ENCODE results near the gene CREG2. TPM values are rescaled to one million over a fixed set of nuclear protein-coding genes. Genes with fewer than 3 reads are reported as not detected.

Gene CREG2
- total RNA-seq, 1 experiment from 2014 or later: not detected

DNA sequence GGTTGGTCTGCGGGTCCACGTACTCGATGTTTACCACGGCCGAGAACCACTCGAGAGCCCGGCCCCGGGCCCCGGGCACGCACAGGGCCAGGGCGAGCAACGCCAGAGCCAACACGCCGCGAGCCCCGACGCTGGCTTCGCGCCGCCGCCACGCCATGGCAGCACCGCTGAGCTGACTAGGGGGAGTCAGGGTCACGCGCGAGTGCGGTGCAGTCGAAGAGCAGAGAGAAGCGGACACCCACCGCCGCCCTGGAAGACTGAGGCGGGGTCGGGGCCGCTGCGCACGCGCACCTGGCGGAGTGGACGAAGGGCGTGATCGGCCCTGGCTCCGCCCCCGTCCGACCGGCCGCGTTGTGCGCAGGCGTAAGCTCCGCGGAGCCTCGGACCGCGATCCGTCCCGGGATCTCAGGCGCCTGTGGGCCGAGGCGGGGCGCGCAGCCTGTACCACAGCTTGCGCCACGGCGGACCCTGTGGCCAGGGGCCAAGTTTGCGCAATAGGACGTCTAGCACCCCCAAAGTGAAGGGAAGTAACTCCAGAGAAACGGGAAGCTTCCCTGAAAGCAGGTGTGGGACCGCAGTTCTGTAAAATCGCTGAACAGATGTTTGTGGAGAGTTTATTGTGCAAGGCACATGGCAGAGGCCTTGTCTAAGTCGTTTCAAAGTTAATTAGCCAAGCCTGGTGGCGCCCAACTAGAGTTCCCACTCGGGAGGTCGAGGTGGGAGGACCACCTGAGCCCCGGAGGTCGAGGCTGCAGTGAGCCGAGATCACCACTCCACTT, 78.7 kb downstream of the CREG2 start, which contains the start of gene RNF149:
TSS of gene RNF149 (minus strand) at position 270 of the 779 bp plus-strand sequence. CDS start at position 157, 113 bp downstream.
- H3K36me3 ChIP-seq (ENCODE audit: insufficient read depth, low read length, poor library complexity, severe bottlenecking): peaks cover 3% of the 10 kb centered on the region
- no peak for TF ChIP-seq EZH2 (IDR thresholded peaks at IDR 0.05; ENCODE audit: borderline replicate concordance, low read depth, low read length, poor library complexity, severe bottlenecking)
- TF ChIP-seq, protein P1, sequence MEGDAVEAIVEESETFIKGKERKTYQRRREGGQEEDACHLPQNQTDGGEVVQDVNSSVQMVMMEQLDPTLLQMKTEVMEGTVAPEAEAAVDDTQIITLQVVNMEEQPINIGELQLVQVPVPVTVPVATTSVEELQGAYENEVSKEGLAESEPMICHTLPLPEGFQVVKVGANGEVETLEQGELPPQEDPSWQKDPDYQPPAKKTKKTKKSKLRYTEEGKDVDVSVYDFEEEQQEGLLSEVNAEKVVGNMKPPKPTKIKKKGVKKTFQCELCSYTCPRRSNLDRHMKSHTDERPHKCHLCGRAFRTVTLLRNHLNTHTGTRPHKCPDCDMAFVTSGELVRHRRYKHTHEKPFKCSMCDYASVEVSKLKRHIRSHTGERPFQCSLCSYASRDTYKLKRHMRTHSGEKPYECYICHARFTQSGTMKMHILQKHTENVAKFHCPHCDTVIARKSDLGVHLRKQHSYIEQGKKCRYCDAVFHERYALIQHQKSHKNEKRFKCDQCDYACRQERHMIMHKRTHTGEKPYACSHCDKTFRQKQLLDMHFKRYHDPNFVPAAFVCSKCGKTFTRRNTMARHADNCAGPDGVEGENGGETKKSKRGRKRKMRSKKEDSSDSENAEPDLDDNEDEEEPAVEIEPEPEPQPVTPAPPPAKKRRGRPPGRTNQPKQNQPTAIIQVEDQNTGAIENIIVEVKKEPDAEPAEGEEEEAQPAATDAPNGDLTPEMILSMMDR (conservative IDR thresholded peaks at IDR 0.05; ENCODE audit: low read depth, low read length): no peak
- ChIA-PET CTCF (interaction anchor here (0.6 to 1.0 kb wide), 2 partner anchors 34 to 691 kb away, joined by 4 to 6 read pairs; no protein-coding TSS in a partner anchor), POLR2A (ENCODE audit: low non-redundant PET) (no interaction called here)
- H3K4me1 ChIP-seq (ENCODE audit: insufficient read depth, low read length, poor library complexity, severe bottlenecking): peaks cover 17% of the 10 kb centered on the region
- H3K27me3 ChIP-seq (replicated peaks; ENCODE audit: insufficient read depth, low read depth, low read length, poor library complexity): no peaks in the 10 kb centered on the region
- intact Hi-C loops (cut with micrococcal nuclease; ENCODE audit: unreplicated experiment): no loop called here
- no peaks in the 10 kb centered on the region for H3K9me3 ChIP-seq (ENCODE audit: low read depth, low read length, poor library complexity, severe bottlenecking)
- BruUV-seq (replicated peaks): no TSS peak
- peak within 1 kb of the TSS; percentile 89 for H3K27ac ChIP-seq (ENCODE audit: low read depth, low read length, poor library complexity, severe bottlenecking)
- peak within 1 kb of the TSS; percentile 87 for H3K4me3 ChIP-seq (ENCODE audit: low read depth, low read length, poor library complexity, severe bottlenecking)
- peak; percentile 88 for DNase-seq (ENCODE audit: low spot score)

DNA sequence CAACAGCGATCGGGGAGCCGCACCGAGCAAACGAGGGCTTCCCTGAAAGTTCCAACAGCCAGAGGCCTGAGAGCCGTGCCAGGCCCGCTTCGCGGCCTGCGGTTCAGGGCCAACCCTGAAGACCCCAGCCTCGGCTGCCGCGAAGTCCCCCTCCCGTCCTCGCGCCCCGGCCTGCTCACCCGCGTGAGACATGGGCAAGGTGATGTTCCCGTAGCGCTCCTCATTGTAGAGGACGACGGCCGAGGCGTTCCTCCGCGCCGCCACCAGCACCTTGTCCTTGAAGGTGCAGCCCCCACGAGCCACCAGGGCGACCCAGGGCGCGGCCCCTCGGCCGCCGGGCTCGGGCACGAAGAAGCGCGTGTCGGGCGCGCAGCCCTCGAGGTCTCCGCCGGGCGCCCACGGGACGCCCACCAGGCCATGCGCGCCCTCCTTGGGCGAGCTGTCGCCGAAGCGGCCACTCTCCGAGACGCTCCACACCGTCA, 79.3 kb downstream of the CREG2 start:
- H3K9me3 ChIP-seq (ENCODE audit: low read depth, low read length, poor library complexity, severe bottlenecking): no peaks in the 10 kb centered on the region
- intact Hi-C loops (cut with micrococcal nuclease; ENCODE audit: unreplicated experiment): no loop called here
- peaks cover 3% of the 10 kb centered on the region for H3K36me3 ChIP-seq (ENCODE audit: insufficient read depth, low read length, poor library complexity, severe bottlenecking)
- no peaks in the 10 kb centered on the region for H3K27me3 ChIP-seq (replicated peaks; ENCODE audit: insufficient read depth, low read depth, low read length, poor library complexity)
- no TSS peak for BruUV-seq (replicated peaks)
- H3K4me3 ChIP-seq (ENCODE audit: low read depth, low read length, poor library complexity, severe bottlenecking): peak overlapping the region; percentile 87
- peaks cover 17% of the 10 kb centered on the region for H3K4me1 ChIP-seq (ENCODE audit: insufficient read depth, low read length, poor library complexity, severe bottlenecking)
- ChIA-PET POLR2A (ENCODE audit: low non-redundant PET) (no interaction called here), CTCF (interaction anchor here (1.0 kb wide), 1 partner anchor 35 kb away, joined by 6 read pairs; no protein-coding TSS in a partner anchor)
- peak; percentile 23 for DNase-seq (ENCODE audit: low spot score)
- H3K27ac ChIP-seq (ENCODE audit: low read depth, low read length, poor library complexity, severe bottlenecking): peak overlapping the region; percentile 89
- TF ChIP-seq, protein P1 (conservative IDR thresholded peaks at IDR 0.05; ENCODE audit: low read depth, low read length): no peak
- TF ChIP-seq EZH2 (IDR thresholded peaks at IDR 0.05; ENCODE audit: borderline replicate concordance, low read depth, low read length, poor library complexity, severe bottlenecking): no peak

DNA sequence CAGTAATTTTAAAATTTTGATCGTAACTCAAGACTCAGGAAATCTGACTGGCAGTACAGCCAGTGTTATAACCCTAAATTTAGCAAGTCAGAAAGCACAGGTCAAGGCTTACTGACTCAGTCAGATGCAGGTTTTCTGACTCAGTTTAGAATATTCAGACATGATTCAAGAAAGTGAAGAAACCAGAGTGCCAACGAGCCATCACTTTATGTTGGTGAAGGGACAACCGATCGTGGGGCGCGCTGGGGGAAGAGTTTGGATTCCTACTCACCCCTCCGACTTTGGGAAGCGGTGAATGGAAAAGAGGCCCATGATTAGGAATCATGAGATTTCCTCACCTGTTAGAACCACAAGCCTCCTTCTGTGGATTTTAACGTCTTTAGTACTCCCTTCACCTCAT, 79.8 kb downstream of the CREG2 start:
- no peak for DNase-seq (ENCODE audit: low spot score)
- no peaks in the 10 kb centered on the region for H3K9me3 ChIP-seq (ENCODE audit: low read depth, low read length, poor library complexity, severe bottlenecking)
- no TSS peak for BruUV-seq (replicated peaks)
- TF ChIP-seq EZH2 (IDR thresholded peaks at IDR 0.05; ENCODE audit: borderline replicate concordance, low read depth, low read length, poor library complexity, severe bottlenecking): no peak
- TF ChIP-seq, protein P1 (conservative IDR thresholded peaks at IDR 0.05; ENCODE audit: low read depth, low read length): no peak
- intact Hi-C loops (cut with micrococcal nuclease; ENCODE audit: unreplicated experiment): no loop called here
- peak overlapping the region; percentile 89 for H3K27ac ChIP-seq (ENCODE audit: low read depth, low read length, poor library complexity, severe bottlenecking)
- peaks cover 17% of the 10 kb centered on the region for H3K4me1 ChIP-seq (ENCODE audit: insufficient read depth, low read length, poor library complexity, severe bottlenecking)
- ChIA-PET CTCF (no interaction called here), POLR2A (ENCODE audit: low non-redundant PET) (no interaction called here)
- peaks cover 3% of the 10 kb centered on the region for H3K36me3 ChIP-seq (ENCODE audit: insufficient read depth, low read length, poor library complexity, severe bottlenecking)
- no peaks in the 10 kb centered on the region for H3K27me3 ChIP-seq (replicated peaks; ENCODE audit: insufficient read depth, low read depth, low read length, poor library complexity)
- peak overlapping the region; percentile 87 for H3K4me3 ChIP-seq (ENCODE audit: low read depth, low read length, poor library complexity, severe bottlenecking)

All from A673 (cell line).